GM19324 (cell line): ENCODE results near the gene GTF2F2.

Experiments
- ATAC-seq: cut with Tn5 transposase; IDR thresholded peaks from one replicate; pipeline ENCODE4 v1.9.1; 2021; ENCODE audit warnings: mild to moderate bottlenecking, moderate library complexity; ENCODE audit not compliant: unreplicated experiment, low FRiP score

GTF2F2 gene

DNA sequence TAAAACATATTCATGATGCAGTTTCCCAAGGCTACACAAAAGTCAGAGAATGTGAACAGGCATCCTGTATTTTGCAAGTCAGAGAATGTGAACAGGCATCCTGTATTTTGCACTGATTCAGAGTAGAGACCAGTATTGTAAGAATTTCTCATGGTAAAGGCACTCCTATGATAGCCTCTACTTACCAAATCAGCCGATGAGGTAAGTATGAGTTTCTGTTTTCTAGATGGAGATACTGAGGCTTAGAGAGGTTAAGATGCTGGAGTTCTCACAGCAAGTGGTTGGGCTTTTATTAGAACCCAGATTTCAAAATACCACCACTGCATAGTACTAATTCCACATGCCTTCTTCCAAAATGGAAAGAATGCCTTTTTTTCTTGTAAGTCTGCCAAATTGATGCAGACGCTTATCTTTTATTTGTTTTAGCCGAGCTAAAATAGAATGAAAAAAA is 208.4 kb downstream of the GTF2F2 start:
- ATAC-seq = no peak

DNA sequence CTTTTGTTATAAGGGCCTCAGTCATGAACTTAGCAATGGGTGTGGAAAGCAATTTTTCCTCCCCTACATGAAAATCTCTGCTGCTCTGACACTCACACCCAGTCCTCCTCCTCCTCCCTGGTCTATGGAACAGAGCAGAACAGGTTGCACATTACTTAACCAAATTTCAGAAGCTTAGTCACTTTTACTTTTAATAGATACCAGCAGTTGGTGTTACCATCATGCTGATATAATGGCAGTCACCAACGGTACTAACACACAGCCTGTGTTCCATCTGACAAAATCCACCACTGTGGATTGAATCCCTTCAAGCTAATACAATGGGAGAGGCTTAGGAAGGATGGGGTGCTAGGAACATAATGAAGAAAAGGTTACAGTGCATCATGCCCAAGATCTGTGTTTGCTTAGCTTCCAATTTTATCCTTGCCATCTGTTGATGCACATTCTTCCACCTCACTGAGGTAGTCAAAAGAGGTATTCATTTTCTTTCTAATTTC is 210.9 kb downstream of the GTF2F2 start:
- no peak for ATAC-seq

DNA sequence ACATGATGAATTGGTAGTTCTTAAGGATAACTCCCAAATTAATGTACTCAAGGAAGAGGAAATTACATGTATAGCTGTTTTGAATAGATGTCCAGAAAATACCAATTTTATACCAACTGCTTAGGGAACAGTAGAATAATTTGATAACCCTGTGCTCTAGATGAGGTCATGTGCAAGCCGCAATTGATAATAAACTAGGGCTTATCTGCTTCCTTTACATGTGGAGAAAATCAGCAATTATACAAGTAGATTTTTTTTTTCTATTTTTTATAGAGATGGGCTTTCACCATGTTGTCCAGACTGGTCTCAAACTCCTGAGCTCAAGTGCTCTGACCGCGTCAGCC is 211.4 kb downstream of the GTF2F2 start:
- no peak for ATAC-seq

DNA sequence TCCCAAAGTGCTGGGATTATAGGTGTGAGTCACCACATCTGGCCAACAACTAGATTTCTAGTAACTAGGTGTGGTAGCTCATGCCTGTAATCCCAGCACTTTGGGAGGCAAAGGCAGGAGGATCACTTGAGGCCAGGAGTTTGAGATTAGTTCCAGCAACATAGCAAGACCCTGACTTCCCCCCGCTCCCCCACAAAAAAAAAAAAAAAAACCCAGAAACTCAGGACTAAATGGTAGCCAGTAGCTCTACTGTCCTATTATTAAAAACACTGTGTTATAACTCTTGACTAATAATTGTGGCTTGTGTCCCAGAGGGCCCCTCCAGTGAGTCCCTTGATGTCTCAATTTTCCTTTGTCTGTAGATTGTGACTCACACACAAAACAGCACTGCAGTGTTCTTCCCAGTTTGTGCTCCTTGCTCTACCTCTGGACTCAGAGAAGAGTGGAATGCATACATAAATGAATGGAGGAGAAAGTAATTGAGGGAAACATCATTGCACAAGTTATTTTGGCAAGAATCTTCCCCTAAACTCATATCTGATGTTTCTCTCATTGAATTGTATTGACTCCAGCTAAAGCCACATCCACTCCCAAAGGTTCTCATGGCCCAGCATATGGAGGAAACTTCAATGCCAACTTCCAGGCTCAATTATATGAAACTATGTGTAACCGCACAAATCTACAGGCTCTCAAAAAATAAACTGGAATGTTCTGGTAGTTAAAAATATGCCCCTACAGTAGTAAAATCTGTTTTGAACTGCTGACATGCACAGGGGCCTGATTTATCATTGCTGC is 211.9 kb downstream of the GTF2F2 start:
- ATAC-seq = no peak

DNA sequence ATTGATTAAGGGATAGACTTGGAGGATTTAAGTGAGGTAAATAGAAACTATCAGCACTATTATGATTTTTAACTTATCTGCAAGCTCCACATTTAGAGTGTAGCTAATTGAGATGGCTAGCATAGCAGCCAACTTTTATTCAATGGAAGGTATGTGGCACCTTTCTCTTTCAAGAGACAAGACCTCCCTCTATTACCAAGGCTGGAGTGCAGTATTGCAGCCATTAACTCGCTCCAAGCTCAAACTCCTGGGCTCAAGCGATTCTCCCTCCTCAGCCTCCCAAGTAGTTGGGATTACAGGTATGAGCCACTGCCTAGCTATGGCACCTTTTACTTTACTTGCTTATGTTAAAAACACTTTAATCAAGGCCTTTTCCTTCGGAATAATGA is 212.5 kb downstream of the GTF2F2 start:
- no peak for ATAC-seq

DNA sequence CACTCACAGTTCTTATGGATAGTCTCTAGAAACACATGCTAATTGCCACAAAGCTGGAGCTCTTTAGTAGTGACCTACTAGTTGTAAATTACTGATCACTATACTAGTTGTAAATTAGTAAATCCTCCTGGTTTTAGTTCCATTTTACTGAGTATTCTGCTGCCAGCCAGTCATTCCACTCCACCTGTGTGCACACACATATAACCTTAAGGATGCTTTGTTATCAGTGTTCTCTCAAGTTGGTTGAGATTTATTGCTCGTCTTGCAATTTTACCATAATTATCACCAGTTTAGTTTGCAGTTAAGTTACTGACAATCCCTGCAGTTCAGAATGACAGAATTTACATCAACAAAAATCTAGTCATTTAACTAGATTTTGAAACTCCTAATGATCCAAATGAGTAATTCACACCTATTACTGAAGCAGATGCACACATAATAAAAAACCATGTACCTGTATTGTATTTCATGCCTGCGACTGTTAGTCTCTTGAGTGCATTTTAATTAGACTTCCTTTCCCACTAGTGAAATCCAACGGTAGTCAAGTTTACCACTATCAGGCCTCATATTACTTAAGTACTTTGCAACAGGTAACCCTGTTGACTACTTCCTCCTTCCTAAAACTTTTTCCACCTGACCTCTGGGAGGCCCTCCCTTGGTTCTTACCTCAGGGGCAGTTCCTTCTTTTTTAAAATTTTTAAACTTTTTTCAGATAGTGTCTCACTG is 213.1 kb downstream of the GTF2F2 start:
- no peak for ATAC-seq
